HepG2 (cell line): ENCODE results near the gene PLCG1. TPM values are rescaled to one million over a fixed set of nuclear protein-coding genes. Genes with fewer than 3 reads are reported as not detected.

ENCODE experiments used
- ELF1 ChIP-seq: sonication (generic); formaldehyde crosslinking; IDR thresholded peaks from 2 replicates; pipeline ENCODE4 v1.4.0; 2020; ENCODE audit warnings: missing genetic modification reagents
- FOSL2 ChIP-seq: sonication (generic); formaldehyde crosslinking; IDR thresholded peaks from 2 replicates; pipeline ENCODE4 v1.4.0; 2020; ENCODE audit warnings: missing genetic modification reagents
- HDAC2 ChIP-seq: sonication (generic); formaldehyde crosslinking; IDR thresholded peaks from 2 replicates; pipeline ENCODE4 v1.4.0; 2020; ENCODE audit warnings: missing genetic modification reagents
- MLLT10 ChIP-seq: sonication (generic); formaldehyde crosslinking; IDR thresholded peaks from 2 replicates; pipeline ENCODE4 v1.4.0; 2020; ENCODE audit warnings: missing genetic modification reagents
- SOX6 ChIP-seq, 2 experiments: fragments of 450-650 bp in 1 of 2; sonication (generic) in 1 of 2; formaldehyde crosslinking in 1 of 2; IDR thresholded peaks; 2 replicates each; pipeline versions ENCODE4 v1.4.0 to v1.6.1; 2017 to 2020; ENCODE audit warnings: antibody characterized with exemption in 1 of 2, mild to moderate bottlenecking in 1 of 2, missing genetic modification reagents in 1 of 2
- THRA ChIP-seq: sonication (generic); formaldehyde crosslinking; IDR thresholded peaks from 2 replicates; pipeline ENCODE4 v1.4.0; 2020; ENCODE audit warnings: missing genetic modification reagents, borderline replicate concordance
- TRAFD1 ChIP-seq: sonication (generic); formaldehyde crosslinking; IDR thresholded peaks from 2 replicates; pipeline ENCODE4 v1.5.1; 2020; ENCODE audit warnings: missing genetic modification reagents, mild to moderate bottlenecking, borderline replicate concordance
- ZBTB33 ChIP-seq: sonication (generic); formaldehyde crosslinking; IDR thresholded peaks from 2 replicates; pipeline ENCODE4 v1.4.0; 2020; ENCODE audit warnings: missing genetic modification reagents
- ZFP37 ChIP-seq: sonication (generic); formaldehyde crosslinking; IDR thresholded peaks from 2 replicates; pipeline ENCODE4 v1.4.0; 2020; ENCODE audit warnings: missing genetic modification reagents, borderline replicate concordance
- ZGPAT ChIP-seq: IDR thresholded peaks from 2 replicates; pipeline ENCODE4 v1.6.1; 2016; ENCODE audit warnings: mild to moderate bottlenecking
- ZNF292 ChIP-seq: sonication (generic); formaldehyde crosslinking; IDR thresholded peaks from 2 replicates; pipeline ENCODE4 v1.8.1; 2022; ENCODE audit warnings: mild to moderate bottlenecking, low read depth, missing genetic modification reagents, borderline replicate concordance
- ZNF318 ChIP-seq: sonication (generic); formaldehyde crosslinking; IDR thresholded peaks from 2 replicates; pipeline ENCODE4 v1.4.0; 2020; ENCODE audit warnings: mild to moderate bottlenecking, missing genetic modification reagents
- ZNF644 ChIP-seq: IDR thresholded peaks from 2 replicates; pipeline ENCODE4 v1.6.1; 2016; ENCODE audit warnings: low read depth
- polyA plus RNA-seq, 8 experiments: library from polyadenylated mRNA; depleted of rRNA in 3 of 8; stranded (reverse) in 7 of 8; unstranded in 1 of 8; fragments of >200 nt; fragmentation: Illumina TruSeq in 4 of 8; extraction: Trizol in 4 of 8; gene quantifications; 2 replicates each; pipeline versions ENCODE4 v1.2.1 to v1.2.3, GENCODE V29; 2011 to 2016; ENCODE audit warnings: low read depth in 4 of 8, missing spikeins in 1 of 8, mixed read lengths in 1 of 8; ENCODE audit not compliant: insufficient read depth in 1 of 8
- total RNA-seq, 5 experiments: library from RNA; depleted of rRNA; stranded (reverse); fragments of >200 nt; fragmentation: Illumina TruSeq; extraction: Trizol; gene quantifications; 2 replicates each; pipeline ENCODE4 v1.2.3, GENCODE V29; 2016; ENCODE audit warnings: low read depth in 1 of 5

The PLCG1 gene
- total and polyA plus RNA-seq, 2 of the 13 experiments (the other 11 are each of a cell fraction or from before 2014, with no cell fraction given): 85.3 to 158 TPM

- no peak for TF ChIP-seq ZNF318 (CRISPR knock-in tag)
- TF ChIP-seq SOX6 (IDR thresholded peaks at IDR 0.05): no peak
- TF ChIP-seq SOX6 (CRISPR knock-in tag; IDR thresholded peaks at IDR 0.05): peak; percentile 33
- peak; percentile 91 for TF ChIP-seq FOSL2 (CRISPR knock-in tag)
- 0 out of 2 replicates have a peak, but pooled peaks have one; percentile 42 for TF ChIP-seq ZGPAT (CRISPR knock-in tag)
- 0 out of 2 replicates have a peak, but pooled peaks have one; percentile 33 for TF ChIP-seq ZFP37 (CRISPR knock-in tag)
- peak; percentile 70; the same call in 1 of the 2 replicates for TF ChIP-seq ZNF292
- peak; percentile 99 for TF ChIP-seq ZBTB33 (CRISPR knock-in tag)
- TF ChIP-seq HDAC2 (CRISPR knock-in tag): peak; percentile 31; the same call in 1 of the 2 replicates
- peak; percentile 54; the same call in 1 of the 2 replicates for TF ChIP-seq TRAFD1 (CRISPR knock-in tag)
- 0 out of 2 replicates have a peak, but pooled peaks have one; percentile 14 for TF ChIP-seq THRA (CRISPR knock-in tag)
- TF ChIP-seq ELF1: peak; percentile 49
- no peak for TF ChIP-seq MLLT10 (CRISPR knock-in tag)
- peak; percentile 91 for TF ChIP-seq ZNF644 (CRISPR knock-in tag)
These were observed 14.0 kb downstream of the PLCG1 start (continued) for GRCh38 chr20:41151134-41151869.
